Measurements from ENCODE around the gene WDR90. TPM values are rescaled to one million over a fixed set of nuclear protein-coding genes. Genes with fewer than 3 reads are reported as not detected.

Gene WDR90
- total and polyA plus RNA-seq, 2 of the 13 experiments (the other 11 are each of a cell fraction or from before 2014, with no cell fraction given): 14.9 to 28.9 TPM

DNA sequence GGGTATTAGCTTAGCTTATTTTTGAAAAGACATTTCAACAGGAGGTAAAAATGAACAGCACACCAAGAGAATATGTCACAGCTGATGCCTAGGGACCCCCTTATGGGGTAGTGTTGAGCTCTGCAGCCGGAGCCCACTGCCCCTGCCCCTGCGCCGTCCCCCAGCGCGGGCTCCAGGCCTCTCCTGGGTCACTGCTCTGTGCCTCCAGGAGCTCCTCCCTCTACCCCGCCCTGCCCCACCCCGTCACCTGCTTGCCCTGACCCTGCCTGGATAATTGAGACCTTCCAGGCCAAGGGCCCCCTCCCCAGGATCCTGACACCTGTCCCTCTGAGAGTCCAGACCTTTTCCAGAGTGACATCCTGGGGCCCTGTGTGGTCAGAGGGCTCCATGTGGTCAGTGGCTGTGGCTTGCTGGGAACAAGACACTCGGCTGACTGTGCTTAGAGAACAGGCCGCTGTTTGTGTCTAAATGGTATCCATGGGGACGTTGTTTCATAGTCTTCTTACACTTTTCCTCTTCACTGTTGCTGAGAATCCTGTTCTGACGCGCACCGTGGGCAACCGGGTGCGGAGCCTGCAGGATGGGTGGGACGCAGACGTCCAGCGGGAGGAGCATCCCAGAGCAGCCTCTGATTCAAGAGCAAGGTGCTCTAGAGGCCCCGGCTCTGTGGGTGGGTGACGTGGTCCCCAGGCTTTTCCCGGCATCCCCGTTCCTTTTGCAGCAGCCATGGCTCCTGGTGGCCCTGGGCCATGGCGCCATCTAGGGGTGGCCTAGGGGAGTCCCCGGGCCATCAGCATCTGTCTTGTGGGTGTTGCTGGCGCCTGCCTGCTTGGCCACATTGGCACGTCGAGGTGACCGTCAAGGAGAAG, 38.4 kb upstream of the WDR90 start (continued):
- TF ChIP-seq, protein P1, sequence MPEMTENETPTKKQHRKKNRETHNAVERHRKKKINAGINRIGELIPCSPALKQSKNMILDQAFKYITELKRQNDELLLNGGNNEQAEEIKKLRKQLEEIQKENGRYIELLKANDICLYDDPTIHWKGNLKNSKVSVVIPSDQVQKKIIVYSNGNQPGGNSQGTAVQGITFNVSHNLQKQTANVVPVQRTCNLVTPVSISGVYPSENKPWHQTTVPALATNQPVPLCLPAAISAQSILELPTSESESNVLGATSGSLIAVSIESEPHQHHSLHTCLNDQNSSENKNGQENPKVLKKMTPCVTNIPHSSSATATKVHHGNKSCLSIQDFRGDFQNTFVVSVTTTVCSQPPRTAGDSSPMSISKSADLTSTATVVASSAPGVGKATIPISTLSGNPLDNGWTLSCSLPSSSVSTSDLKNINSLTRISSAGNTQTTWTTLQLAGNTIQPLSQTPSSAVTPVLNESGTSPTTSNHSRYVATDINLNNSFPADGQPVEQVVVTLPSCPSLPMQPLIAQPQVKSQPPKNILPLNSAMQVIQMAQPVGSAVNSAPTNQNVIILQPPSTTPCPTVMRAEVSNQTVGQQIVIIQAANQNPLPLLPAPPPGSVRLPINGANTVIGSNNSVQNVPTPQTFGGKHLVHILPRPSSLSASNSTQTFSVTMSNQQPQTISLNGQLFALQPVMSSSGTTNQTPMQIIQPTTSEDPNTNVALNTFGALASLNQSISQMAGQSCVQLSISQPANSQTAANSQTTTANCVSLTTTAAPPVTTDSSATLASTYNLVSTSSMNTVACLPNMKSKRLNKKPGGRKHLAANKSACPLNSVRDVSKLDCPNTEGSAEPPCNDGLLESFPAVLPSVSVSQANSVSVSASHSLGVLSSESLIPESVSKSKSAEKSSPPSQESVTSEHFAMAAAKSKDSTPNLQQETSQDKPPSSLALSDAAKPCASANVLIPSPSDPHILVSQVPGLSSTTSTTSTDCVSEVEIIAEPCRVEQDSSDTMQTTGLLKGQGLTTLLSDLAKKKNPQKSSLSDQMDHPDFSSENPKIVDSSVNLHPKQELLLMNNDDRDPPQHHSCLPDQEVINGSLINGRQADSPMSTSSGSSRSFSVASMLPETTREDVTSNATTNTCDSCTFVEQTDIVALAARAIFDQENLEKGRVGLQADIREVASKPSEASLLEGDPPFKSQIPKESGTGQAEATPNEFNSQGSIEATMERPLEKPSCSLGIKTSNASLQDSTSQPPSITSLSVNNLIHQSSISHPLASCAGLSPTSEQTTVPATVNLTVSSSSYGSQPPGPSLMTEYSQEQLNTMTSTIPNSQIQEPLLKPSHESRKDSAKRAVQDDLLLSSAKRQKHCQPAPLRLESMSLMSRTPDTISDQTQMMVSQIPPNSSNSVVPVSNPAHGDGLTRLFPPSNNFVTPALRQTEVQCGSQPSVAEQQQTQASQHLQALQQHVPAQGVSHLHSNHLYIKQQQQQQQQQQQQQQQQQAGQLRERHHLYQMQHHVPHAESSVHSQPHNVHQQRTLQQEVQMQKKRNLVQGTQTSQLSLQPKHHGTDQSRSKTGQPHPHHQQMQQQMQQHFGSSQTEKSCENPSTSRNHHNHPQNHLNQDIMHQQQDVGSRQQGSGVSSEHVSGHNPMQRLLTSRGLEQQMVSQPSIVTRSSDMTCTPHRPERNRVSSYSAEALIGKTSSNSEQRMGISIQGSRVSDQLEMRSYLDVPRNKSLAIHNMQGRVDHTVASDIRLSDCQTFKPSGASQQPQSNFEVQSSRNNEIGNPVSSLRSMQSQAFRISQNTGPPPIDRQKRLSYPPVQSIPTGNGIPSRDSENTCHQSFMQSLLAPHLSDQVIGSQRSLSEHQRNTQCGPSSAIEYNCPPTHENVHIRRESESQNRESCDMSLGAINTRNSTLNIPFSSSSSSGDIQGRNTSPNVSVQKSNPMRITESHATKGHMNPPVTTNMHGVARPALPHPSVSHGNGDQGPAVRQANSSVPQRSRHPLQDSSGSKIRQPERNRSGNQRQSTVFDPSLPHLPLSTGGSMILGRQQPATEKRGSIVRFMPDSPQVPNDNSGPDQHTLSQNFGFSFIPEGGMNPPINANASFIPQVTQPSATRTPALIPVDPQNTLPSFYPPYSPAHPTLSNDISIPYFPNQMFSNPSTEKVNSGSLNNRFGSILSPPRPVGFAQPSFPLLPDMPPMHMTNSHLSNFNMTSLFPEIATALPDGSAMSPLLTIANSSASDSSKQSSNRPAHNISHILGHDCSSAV (CRISPR knock-in tag; IDR thresholded peaks at IDR 0.05; ENCODE audit: borderline replicate concordance): no peak
- TF ChIP-seq ADNP (CRISPR knock-in tag; IDR thresholded peaks at IDR 0.05) (no peak), ZNF331 (CRISPR knock-in tag; IDR thresholded peaks at IDR 0.05) (no peak), ZNF329 (CRISPR knock-in tag; IDR thresholded peaks at IDR 0.05; ENCODE audit: low read depth) (no peak), U2AF2 (IDR thresholded peaks at IDR 0.05; ENCODE audit: low read depth, low read length) (no peak), TP53 (CRISPR knock-in tag; conservative IDR thresholded peaks at IDR 0.05) (no peak)
- TF ChIP-seq, protein P2, sequence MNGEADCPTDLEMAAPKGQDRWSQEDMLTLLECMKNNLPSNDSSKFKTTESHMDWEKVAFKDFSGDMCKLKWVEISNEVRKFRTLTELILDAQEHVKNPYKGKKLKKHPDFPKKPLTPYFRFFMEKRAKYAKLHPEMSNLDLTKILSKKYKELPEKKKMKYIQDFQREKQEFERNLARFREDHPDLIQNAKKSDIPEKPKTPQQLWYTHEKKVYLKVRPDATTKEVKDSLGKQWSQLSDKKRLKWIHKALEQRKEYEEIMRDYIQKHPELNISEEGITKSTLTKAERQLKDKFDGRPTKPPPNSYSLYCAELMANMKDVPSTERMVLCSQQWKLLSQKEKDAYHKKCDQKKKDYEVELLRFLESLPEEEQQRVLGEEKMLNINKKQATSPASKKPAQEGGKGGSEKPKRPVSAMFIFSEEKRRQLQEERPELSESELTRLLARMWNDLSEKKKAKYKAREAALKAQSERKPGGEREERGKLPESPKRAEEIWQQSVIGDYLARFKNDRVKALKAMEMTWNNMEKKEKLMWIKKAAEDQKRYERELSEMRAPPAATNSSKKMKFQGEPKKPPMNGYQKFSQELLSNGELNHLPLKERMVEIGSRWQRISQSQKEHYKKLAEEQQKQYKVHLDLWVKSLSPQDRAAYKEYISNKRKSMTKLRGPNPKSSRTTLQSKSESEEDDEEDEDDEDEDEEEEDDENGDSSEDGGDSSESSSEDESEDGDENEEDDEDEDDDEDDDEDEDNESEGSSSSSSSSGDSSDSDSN (CRISPR knock-in tag; IDR thresholded peaks at IDR 0.05): no peak; the same call in 1 of the 2 replicates
- TF ChIP-seq, protein P3, sequence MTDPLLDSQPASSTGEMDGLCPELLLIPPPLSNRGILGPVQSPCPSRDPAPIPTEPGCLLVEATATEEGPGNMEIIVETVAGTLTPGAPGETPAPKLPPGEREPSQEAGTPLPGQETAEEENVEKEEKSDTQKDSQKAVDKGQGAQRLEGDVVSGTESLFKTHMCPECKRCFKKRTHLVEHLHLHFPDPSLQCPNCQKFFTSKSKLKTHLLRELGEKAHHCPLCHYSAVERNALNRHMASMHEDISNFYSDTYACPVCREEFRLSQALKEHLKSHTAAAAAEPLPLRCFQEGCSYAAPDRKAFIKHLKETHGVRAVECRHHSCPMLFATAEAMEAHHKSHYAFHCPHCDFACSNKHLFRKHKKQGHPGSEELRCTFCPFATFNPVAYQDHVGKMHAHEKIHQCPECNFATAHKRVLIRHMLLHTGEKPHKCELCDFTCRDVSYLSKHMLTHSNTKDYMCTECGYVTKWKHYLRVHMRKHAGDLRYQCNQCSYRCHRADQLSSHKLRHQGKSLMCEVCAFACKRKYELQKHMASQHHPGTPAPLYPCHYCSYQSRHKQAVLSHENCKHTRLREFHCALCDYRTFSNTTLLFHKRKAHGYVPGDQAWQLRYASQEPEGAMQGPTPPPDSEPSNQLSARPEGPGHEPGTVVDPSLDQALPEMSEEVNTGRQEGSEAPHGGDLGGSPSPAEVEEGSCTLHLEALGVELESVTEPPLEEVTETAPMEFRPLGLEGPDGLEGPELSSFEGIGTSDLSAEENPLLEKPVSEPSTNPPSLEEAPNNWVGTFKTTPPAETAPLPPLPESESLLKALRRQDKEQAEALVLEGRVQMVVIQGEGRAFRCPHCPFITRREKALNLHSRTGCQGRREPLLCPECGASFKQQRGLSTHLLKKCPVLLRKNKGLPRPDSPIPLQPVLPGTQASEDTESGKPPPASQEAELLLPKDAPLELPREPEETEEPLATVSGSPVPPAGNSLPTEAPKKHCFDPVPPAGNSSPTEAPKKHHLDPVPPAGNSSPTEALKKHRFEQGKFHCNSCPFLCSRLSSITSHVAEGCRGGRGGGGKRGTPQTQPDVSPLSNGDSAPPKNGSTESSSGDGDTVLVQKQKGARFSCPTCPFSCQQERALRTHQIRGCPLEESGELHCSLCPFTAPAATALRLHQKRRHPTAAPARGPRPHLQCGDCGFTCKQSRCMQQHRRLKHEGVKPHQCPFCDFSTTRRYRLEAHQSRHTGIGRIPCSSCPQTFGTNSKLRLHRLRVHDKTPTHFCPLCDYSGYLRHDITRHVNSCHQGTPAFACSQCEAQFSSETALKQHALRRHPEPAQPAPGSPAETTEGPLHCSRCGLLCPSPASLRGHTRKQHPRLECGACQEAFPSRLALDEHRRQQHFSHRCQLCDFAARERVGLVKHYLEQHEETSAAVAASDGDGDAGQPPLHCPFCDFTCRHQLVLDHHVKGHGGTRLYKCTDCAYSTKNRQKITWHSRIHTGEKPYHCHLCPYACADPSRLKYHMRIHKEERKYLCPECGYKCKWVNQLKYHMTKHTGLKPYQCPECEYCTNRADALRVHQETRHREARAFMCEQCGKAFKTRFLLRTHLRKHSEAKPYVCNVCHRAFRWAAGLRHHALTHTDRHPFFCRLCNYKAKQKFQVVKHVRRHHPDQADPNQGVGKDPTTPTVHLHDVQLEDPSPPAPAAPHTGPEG (CRISPR knock-in tag; IDR thresholded peaks at IDR 0.05): no peak
